GM12878 (cell line): ENCODE measurements around the gene MUC5AC.

Source experiments
- MYC ChIP-seq: IDR thresholded peaks from 2 replicates; pipeline ENCODE4 v1.6.1; 2011; ENCODE audit warnings: mild to moderate bottlenecking, low read length, moderate library complexity, inconsistent platforms; ENCODE audit not compliant: insufficient read depth, insufficient replicate concordance, insufficient read length, severe bottlenecking
- POLR2AphosphoS5 ChIP-seq: IDR thresholded peaks from 2 replicates; pipeline ENCODE4 v1.6.1; 2011; ENCODE audit warnings: mild to moderate bottlenecking, low read length, inconsistent platforms
- SREBF2 ChIP-seq: IDR thresholded peaks from 2 replicates; pipeline ENCODE4 v1.6.1; 2012; ENCODE audit warnings: mild to moderate bottlenecking, low read length
- TCF7 ChIP-seq: IDR thresholded peaks from 2 replicates; pipeline ENCODE4 v1.6.1; 2014; ENCODE audit warnings: antibody characterized with exemption, borderline replicate concordance
- TF ChIP-seq, protein P1 (sequence below), 3 experiments: IDR thresholded peaks in 2 of 3; conservative IDR thresholded peaks in 1 of 3; 2 replicates each; pipeline ENCODE4 v1.5.1; 2011; ENCODE audit warnings: low read depth in 3 of 3, low read length in 3 of 3, mild to moderate bottlenecking in 3 of 3, control low read depth in 2 of 3, moderate library complexity in 2 of 3, inconsistent platforms in 1 of 3, mixed read lengths in 1 of 3; ENCODE audit not compliant: control insufficient read depth in 2 of 3, insufficient read depth in 1 of 3; ENCODE audit errors: extremely low read depth in 1 of 3

DNA sequence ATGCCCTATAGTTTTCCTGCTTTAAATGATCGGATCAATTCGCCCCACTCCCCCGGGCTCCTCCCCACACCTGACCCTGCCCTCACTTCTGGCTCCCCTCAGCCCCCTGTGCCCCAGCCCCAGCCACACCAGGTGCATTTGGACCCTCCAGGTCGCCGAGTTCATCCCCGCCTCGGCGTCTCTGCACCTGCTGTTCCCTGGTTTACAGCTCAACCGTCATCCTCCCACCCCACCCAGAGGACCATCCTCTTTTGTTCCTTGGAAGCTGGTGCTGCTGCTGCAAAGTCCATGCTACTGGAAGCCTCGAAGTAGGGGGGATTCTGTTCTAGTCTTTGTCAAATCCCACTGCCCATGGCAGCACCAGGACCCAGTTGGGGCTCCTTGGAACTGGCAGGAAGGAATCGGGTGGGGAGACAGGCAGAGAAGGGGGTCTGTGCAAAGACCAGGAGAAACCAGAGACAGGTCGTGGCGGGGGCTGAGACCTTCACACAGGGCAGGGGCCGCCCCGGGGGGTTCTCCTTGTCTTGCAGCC is 60.6 kb downstream of the MUC5AC start:
- TF ChIP-seq, protein P1, sequence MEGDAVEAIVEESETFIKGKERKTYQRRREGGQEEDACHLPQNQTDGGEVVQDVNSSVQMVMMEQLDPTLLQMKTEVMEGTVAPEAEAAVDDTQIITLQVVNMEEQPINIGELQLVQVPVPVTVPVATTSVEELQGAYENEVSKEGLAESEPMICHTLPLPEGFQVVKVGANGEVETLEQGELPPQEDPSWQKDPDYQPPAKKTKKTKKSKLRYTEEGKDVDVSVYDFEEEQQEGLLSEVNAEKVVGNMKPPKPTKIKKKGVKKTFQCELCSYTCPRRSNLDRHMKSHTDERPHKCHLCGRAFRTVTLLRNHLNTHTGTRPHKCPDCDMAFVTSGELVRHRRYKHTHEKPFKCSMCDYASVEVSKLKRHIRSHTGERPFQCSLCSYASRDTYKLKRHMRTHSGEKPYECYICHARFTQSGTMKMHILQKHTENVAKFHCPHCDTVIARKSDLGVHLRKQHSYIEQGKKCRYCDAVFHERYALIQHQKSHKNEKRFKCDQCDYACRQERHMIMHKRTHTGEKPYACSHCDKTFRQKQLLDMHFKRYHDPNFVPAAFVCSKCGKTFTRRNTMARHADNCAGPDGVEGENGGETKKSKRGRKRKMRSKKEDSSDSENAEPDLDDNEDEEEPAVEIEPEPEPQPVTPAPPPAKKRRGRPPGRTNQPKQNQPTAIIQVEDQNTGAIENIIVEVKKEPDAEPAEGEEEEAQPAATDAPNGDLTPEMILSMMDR (IDR thresholded peaks at IDR 0.05 in 2 of 3, conservative IDR thresholded peaks at IDR 0.05 in 1 of 3; ENCODE audit: control insufficient read depth in 2 of 3, extremely low read depth in 1 of 3, insufficient read depth in 1 of 3, low read depth in 3 of 3, low read length in 3 of 3): no peak
- TF ChIP-seq TCF7 (no peak), MYC (no peak), SREBF2 (no peak), POLR2AphosphoS5 (no peak)
